ENCODE data around the gene SP9.

The SP9 gene

GRCh38 chr2:174340400-174341292 lies 5.9 kb downstream of the SP9 start:
- FAIRE-seq (peak; percentile 56), DNase-seq (ENCODE audit: insufficient read length) (no peak)
- no peak for TF ChIP-seq POLR2A (IDR thresholded peaks at IDR 0.05; ENCODE audit: low read depth, low read length)
- no peak for TF ChIP-seq POLR2AphosphoS5 (IDR thresholded peaks at IDR 0.05; ENCODE audit: low read depth, low read length)

- TF ChIP-seq POLR2AphosphoS5 (IDR thresholded peaks at IDR 0.05; ENCODE audit: low read depth, low read length): no peak
- TF ChIP-seq POLR2A (IDR thresholded peaks at IDR 0.05; ENCODE audit: low read depth, low read length): no peak
- TF ChIP-seq TAF1 (IDR thresholded peaks at IDR 0.05; ENCODE audit: borderline replicate concordance, low read depth, low read length): no peak
- FAIRE-seq (peak; percentile 90), DNase-seq (ENCODE audit: insufficient read length) (peak; percentile 65)
Measured at GRCh38 chr2:174341293-174341994, 6.7 kb downstream of the SP9 start.

- DNase-seq (ENCODE audit: insufficient read length) (no peak), FAIRE-seq (peak; percentile 65)
- TF ChIP-seq POLR2A (IDR thresholded peaks at IDR 0.05; ENCODE audit: low read depth, low read length) (no peak), POLR2AphosphoS5 (IDR thresholded peaks at IDR 0.05; ENCODE audit: low read depth, low read length) (no peak)
Measured at GRCh38 chr2:174341995-174342685, 7.4 kb downstream of the SP9 start.

- DNase-seq (ENCODE audit: insufficient read length): no peak
- TF ChIP-seq POLR2AphosphoS5 (IDR thresholded peaks at IDR 0.05; ENCODE audit: low read depth, low read length): no peak
- no peak for TF ChIP-seq TAF1 (IDR thresholded peaks at IDR 0.05; ENCODE audit: borderline replicate concordance, low read depth, low read length)
- TF ChIP-seq POLR2A (IDR thresholded peaks at IDR 0.05; ENCODE audit: low read depth, low read length): no peak
- peak; percentile 60 for FAIRE-seq
Measured at GRCh38 chr2:174342686-174343342, 8.1 kb downstream of the SP9 start.

GRCh38 chr2:174343343-174343622 lies 8.5 kb downstream of the SP9 start:
- FAIRE-seq (no peak), DNase-seq (ENCODE audit: insufficient read length) (no peak)
- TF ChIP-seq TAF1 (IDR thresholded peaks at IDR 0.05; ENCODE audit: borderline replicate concordance, low read depth, low read length): no peak
- no peak for TF ChIP-seq POLR2AphosphoS5 (IDR thresholded peaks at IDR 0.05; ENCODE audit: low read depth, low read length)

GRCh38 chr2:174343623-174344455 lies 9.1 kb downstream of the SP9 start:
- DNase-seq (ENCODE audit: insufficient read length) (no peak), FAIRE-seq (no peak)
- TF ChIP-seq TAF1 (IDR thresholded peaks at IDR 0.05; ENCODE audit: borderline replicate concordance, low read depth, low read length) (no peak), POLR2AphosphoS5 (IDR thresholded peaks at IDR 0.05; ENCODE audit: low read depth, low read length) (no peak), POLR2A (IDR thresholded peaks at IDR 0.05; ENCODE audit: low read depth, low read length) (no peak)

- TF ChIP-seq POLR2AphosphoS5 (IDR thresholded peaks at IDR 0.05; ENCODE audit: low read depth, low read length) (no peak), POLR2A (IDR thresholded peaks at IDR 0.05; ENCODE audit: low read depth, low read length) (no peak), TAF1 (IDR thresholded peaks at IDR 0.05; ENCODE audit: borderline replicate concordance, low read depth, low read length) (no peak)
- no peak for DNase-seq (ENCODE audit: insufficient read length)
- FAIRE-seq: peak; percentile 64
Measured at GRCh38 chr2:174344716-174345461, 10.1 kb downstream of the SP9 start.

- DNase-seq (ENCODE audit: insufficient read length) (no peak), FAIRE-seq (no peak)
- TF ChIP-seq POLR2A (IDR thresholded peaks at IDR 0.05; ENCODE audit: low read depth, low read length): no peak
- no peak for TF ChIP-seq POLR2AphosphoS5 (IDR thresholded peaks at IDR 0.05; ENCODE audit: low read depth, low read length)
- TF ChIP-seq TAF1 (IDR thresholded peaks at IDR 0.05; ENCODE audit: borderline replicate concordance, low read depth, low read length): no peak
Measured at GRCh38 chr2:174350018-174350417, 15.3 kb downstream of the SP9 start.

GRCh38 chr2:174350593-174351181 lies 15.9 kb downstream of the SP9 start:
- DNase-seq (ENCODE audit: insufficient read length) (no peak), FAIRE-seq (no peak)
- TF ChIP-seq TAF1 (IDR thresholded peaks at IDR 0.05; ENCODE audit: borderline replicate concordance, low read depth, low read length): no peak
- no peak for TF ChIP-seq POLR2AphosphoS5 (IDR thresholded peaks at IDR 0.05; ENCODE audit: low read depth, low read length)
- TF ChIP-seq POLR2A (IDR thresholded peaks at IDR 0.05; ENCODE audit: low read depth, low read length): no peak

- TF ChIP-seq POLR2AphosphoS5 (IDR thresholded peaks at IDR 0.05; ENCODE audit: low read depth, low read length) (no peak), POLR2A (IDR thresholded peaks at IDR 0.05; ENCODE audit: low read depth, low read length) (no peak), TAF1 (IDR thresholded peaks at IDR 0.05; ENCODE audit: borderline replicate concordance, low read depth, low read length) (no peak)
- DNase-seq (ENCODE audit: insufficient read length) (no peak), FAIRE-seq (no peak)
Measured at GRCh38 chr2:174353004-174353403, 18.2 kb downstream of the SP9 start.

Measured in GM12892 (cell line).